ENCODE results near the gene ATG3.

The ATG3 gene

GRCh38 chr3:112602217-112602838, 40.6 kb upstream of the ATG3 start:
- Histone ChIP-seq H3K27ac (ENCODE audit: insufficient read depth in 1 of 2, low read depth in 1 of 2, low read length in 2 of 2, poor library complexity in 1 of 2, severe bottlenecking in 2 of 2) (no peak overlapping the region), H3K36me3 (ENCODE audit: control insufficient read depth in 4 of 4, insufficient read depth in 4 of 4, low read length in 3 of 4) (peaks cover 0 to under 1% (median 0%) of the 10 kb centered on the region in 4 experiments), H3K4me1 (ENCODE audit: control extremely low read depth in 1 of 4, control insufficient read depth in 4 of 4, insufficient read depth in 4 of 4, low read length in 3 of 4) (peaks cover 0 to 12% (median 8%) of the 10 kb centered on the region in 4 experiments), H3K4me3 (ENCODE audit: control insufficient read depth in 1 of 7, extremely low read depth in 1 of 7, insufficient read depth in 4 of 7, low read depth in 2 of 7, low read length in 6 of 7) (no peak overlapping the region), H3K27me3 (replicated peaks in 2 of 5; ENCODE audit: control insufficient read depth in 4 of 5, insufficient read depth in 5 of 5, low read length in 4 of 5) (no peaks in the 10 kb centered on the region), H3K9me3 (ENCODE audit: control extremely low read depth in 1 of 5, control insufficient read depth in 4 of 5, insufficient read depth in 2 of 5, low read depth in 1 of 5, low read length in 4 of 5) (no peaks in the 10 kb centered on the region)
- no peak for DNase-seq
- POLR2A ChIA-PET = no interaction called here
- CTCF ChIA-PET = interaction anchor here (0.8 to 1.2 kb wide), 4 partner anchors 11 to 27 kb away, joined by 3 to 5 read pairs (median 4); no protein-coding TSS in a partner anchor

- Histone ChIP-seq H3K36me3 (ENCODE audit: control insufficient read depth in 4 of 4, insufficient read depth in 4 of 4, low read length in 3 of 4) (peaks cover 0 to 8% (median 1%) of the 10 kb centered on the region in 4 experiments), H3K4me1 (ENCODE audit: control extremely low read depth in 1 of 4, control insufficient read depth in 4 of 4, insufficient read depth in 4 of 4, low read length in 3 of 4) (no peaks in the 10 kb centered on the region), H3K27me3 (replicated peaks in 2 of 5; ENCODE audit: control insufficient read depth in 4 of 5, insufficient read depth in 5 of 5, low read length in 4 of 5) (no peaks in the 10 kb centered on the region), H3K4me3 (ENCODE audit: control insufficient read depth in 1 of 7, extremely low read depth in 1 of 7, insufficient read depth in 4 of 7, low read depth in 2 of 7, low read length in 6 of 7) (no peak overlapping the region), H3K9me3 (ENCODE audit: control extremely low read depth in 1 of 5, control insufficient read depth in 4 of 5, insufficient read depth in 2 of 5, low read depth in 1 of 5, low read length in 4 of 5) (no peaks in the 10 kb centered on the region), H3K27ac (ENCODE audit: insufficient read depth in 1 of 2, low read depth in 1 of 2, low read length in 2 of 2, poor library complexity in 1 of 2, severe bottlenecking in 2 of 2) (no peak overlapping the region)
- no peak for DNase-seq
- POLR2A ChIA-PET = no interaction called here
- CTCF ChIA-PET = interaction anchor here (2.1 kb wide), 1 partner anchor 17 kb away, joined by 6 read pairs; no protein-coding TSS in a partner anchor
Measured at GRCh38 chr3:112598731-112599130, 37.0 kb upstream of the ATG3 start.

- peaks cover 4 to 11% (median 6%) of the 10 kb centered on the region in 4 experiments for H3K36me3 ChIP-seq (ENCODE audit: control insufficient read depth in 4 of 4, insufficient read depth in 4 of 4, low read length in 3 of 4)
Measured at GRCh38 chr3:112597945-112598344, 36.2 kb upstream of the ATG3 start.

GRCh38 chr3:112594856-112595255, 33.1 kb upstream of the ATG3 start:
- ChIA-PET POLR2A (no interaction called here), CTCF (interaction anchor here (1.6 kb wide), 1 partner anchor 12 kb away, joined by 5 read pairs; no protein-coding TSS in a partner anchor)
- Histone ChIP-seq H3K27ac (ENCODE audit: insufficient read depth in 1 of 2, low read depth in 1 of 2, low read length in 2 of 2, poor library complexity in 1 of 2, severe bottlenecking in 2 of 2) (no peak overlapping the region), H3K27me3 (replicated peaks in 2 of 5; ENCODE audit: control insufficient read depth in 4 of 5, insufficient read depth in 5 of 5, low read length in 4 of 5) (no peaks in the 10 kb centered on the region), H3K36me3 (ENCODE audit: control insufficient read depth in 4 of 4, insufficient read depth in 4 of 4, low read length in 3 of 4) (peaks cover 9 to 16% (median 10%) of the 10 kb centered on the region in 4 experiments), H3K4me3 (ENCODE audit: control insufficient read depth in 1 of 7, extremely low read depth in 1 of 7, insufficient read depth in 4 of 7, low read depth in 2 of 7, low read length in 6 of 7) (no peak overlapping the region), H3K4me1 (ENCODE audit: control extremely low read depth in 1 of 4, control insufficient read depth in 4 of 4, insufficient read depth in 4 of 4, low read length in 3 of 4) (peaks cover 0 to 4% (median 0%) of the 10 kb centered on the region in 4 experiments), H3K9me3 (ENCODE audit: control extremely low read depth in 1 of 5, control insufficient read depth in 4 of 5, insufficient read depth in 2 of 5, low read depth in 1 of 5, low read length in 4 of 5) (peaks cover 0 to 6% (median 0%) of the 10 kb centered on the region in 5 experiments)
- WGBS (ENCODE audit: insufficient coverage) = no CpG with 5 or more reads among the region's 2 CpGs
- DNase-seq = no peak

More at GRCh38 chr3:112597945-112598344, 36.2 kb upstream of the ATG3 start:
- H3K4me3 ChIP-seq (ENCODE audit: control insufficient read depth in 1 of 7, extremely low read depth in 1 of 7, insufficient read depth in 4 of 7, low read depth in 2 of 7, low read length in 6 of 7) = no peak overlapping the region
- no peak overlapping the region for H3K27ac ChIP-seq (ENCODE audit: insufficient read depth in 1 of 2, low read depth in 1 of 2, low read length in 2 of 2, poor library complexity in 1 of 2, severe bottlenecking in 2 of 2)
- H3K9me3 ChIP-seq (ENCODE audit: control extremely low read depth in 1 of 5, control insufficient read depth in 4 of 5, insufficient read depth in 2 of 5, low read depth in 1 of 5, low read length in 4 of 5) = peaks cover 0 to 2% (median 0%) of the 10 kb centered on the region in 5 experiments
- CTCF ChIA-PET = interaction anchor here (1.0 to 2.1 kb wide), 2 partner anchors 8 to 16 kb away, joined by 3 to 6 read pairs; no protein-coding TSS in a partner anchor
- DNase-seq = no peak
- POLR2A ChIA-PET = no interaction called here
- no peaks in the 10 kb centered on the region for H3K4me1 ChIP-seq (ENCODE audit: control extremely low read depth in 1 of 4, control insufficient read depth in 4 of 4, insufficient read depth in 4 of 4, low read length in 3 of 4)
- 100% methylated on average over 1 of the region's 2 CpGs for WGBS (ENCODE audit: insufficient coverage)
- no peaks in the 10 kb centered on the region for H3K27me3 ChIP-seq (replicated peaks in 2 of 5; ENCODE audit: control insufficient read depth in 4 of 5, insufficient read depth in 5 of 5, low read length in 4 of 5)

- peaks cover 9 to 16% (median 11%) of the 10 kb centered on the region in 4 experiments for H3K36me3 ChIP-seq (ENCODE audit: control insufficient read depth in 4 of 4, insufficient read depth in 4 of 4, low read length in 3 of 4)
- H3K9me3 ChIP-seq (ENCODE audit: control extremely low read depth in 1 of 5, control insufficient read depth in 4 of 5, insufficient read depth in 2 of 5, low read depth in 1 of 5, low read length in 4 of 5) = peaks cover 0 to 6% (median 0%) of the 10 kb centered on the region in 5 experiments
- H3K4me3 ChIP-seq (ENCODE audit: control insufficient read depth in 1 of 7, extremely low read depth in 1 of 7, insufficient read depth in 4 of 7, low read depth in 2 of 7, low read length in 6 of 7) = no peak overlapping the region
- ChIA-PET POLR2A (no interaction called here), CTCF (interaction anchor here (0.9 to 1.8 kb wide), 2 partner anchors 11 to 13 kb away, joined by 3 to 4 read pairs; no protein-coding TSS in a partner anchor)
- H3K27ac ChIP-seq (ENCODE audit: insufficient read depth in 1 of 2, low read depth in 1 of 2, low read length in 2 of 2, poor library complexity in 1 of 2, severe bottlenecking in 2 of 2) = no peak overlapping the region
- no peaks in the 10 kb centered on the region for H3K27me3 ChIP-seq (replicated peaks in 2 of 5; ENCODE audit: control insufficient read depth in 4 of 5, insufficient read depth in 5 of 5, low read length in 4 of 5)
- DNase-seq = no peak
- peaks cover 0 to 4% (median 0%) of the 10 kb centered on the region in 4 experiments for H3K4me1 ChIP-seq (ENCODE audit: control extremely low read depth in 1 of 4, control insufficient read depth in 4 of 4, insufficient read depth in 4 of 4, low read length in 3 of 4)
Measured at GRCh38 chr3:112593258-112593657, 31.5 kb upstream of the ATG3 start.

GRCh38 chr3:112587336-112587735, 25.6 kb upstream of the ATG3 start:
- H3K4me1 ChIP-seq (ENCODE audit: control extremely low read depth in 1 of 4, control insufficient read depth in 4 of 4, insufficient read depth in 4 of 4, low read length in 3 of 4) = peaks cover 0 to 8% (median under 1%) of the 10 kb centered on the region in 4 experiments
- CTCF ChIA-PET = no interaction called here
- peaks cover 4 to 32% (median 12%) of the 10 kb centered on the region in 4 experiments for H3K36me3 ChIP-seq (ENCODE audit: control insufficient read depth in 4 of 4, insufficient read depth in 4 of 4, low read length in 3 of 4)
- no peaks in the 10 kb centered on the region for H3K27me3 ChIP-seq (replicated peaks in 2 of 5; ENCODE audit: control insufficient read depth in 4 of 5, insufficient read depth in 5 of 5, low read length in 4 of 5)
- no peak for DNase-seq
- no peak overlapping the region for H3K4me3 ChIP-seq (ENCODE audit: control insufficient read depth in 1 of 7, extremely low read depth in 1 of 7, insufficient read depth in 4 of 7, low read depth in 2 of 7, low read length in 6 of 7)
- H3K27ac ChIP-seq (ENCODE audit: insufficient read depth in 1 of 2, low read depth in 1 of 2, low read length in 2 of 2, poor library complexity in 1 of 2, severe bottlenecking in 2 of 2) = no peak overlapping the region
- no peaks in the 10 kb centered on the region for H3K9me3 ChIP-seq (ENCODE audit: control extremely low read depth in 1 of 5, control insufficient read depth in 4 of 5, insufficient read depth in 2 of 5, low read depth in 1 of 5, low read length in 4 of 5)
- POLR2A ChIA-PET = no interaction called here
- WGBS (ENCODE audit: insufficient coverage) = no CpG with 5 or more reads among the region's 1 CpG

- Histone ChIP-seq H3K36me3 (ENCODE audit: control insufficient read depth in 4 of 4, insufficient read depth in 4 of 4, low read length in 3 of 4) (peaks cover 8 to 42% (median 12%) of the 10 kb centered on the region in 4 experiments), H3K4me3 (ENCODE audit: control insufficient read depth in 1 of 7, extremely low read depth in 1 of 7, insufficient read depth in 4 of 7, low read depth in 2 of 7, low read length in 6 of 7) (no peak overlapping the region), H3K27me3 (replicated peaks in 2 of 5; ENCODE audit: control insufficient read depth in 4 of 5, insufficient read depth in 5 of 5, low read length in 4 of 5) (no peaks in the 10 kb centered on the region), H3K4me1 (ENCODE audit: control extremely low read depth in 1 of 4, control insufficient read depth in 4 of 4, insufficient read depth in 4 of 4, low read length in 3 of 4) (peaks cover 0 to 8% (median 0%) of the 10 kb centered on the region in 4 experiments), H3K27ac (ENCODE audit: insufficient read depth in 1 of 2, low read depth in 1 of 2, low read length in 2 of 2, poor library complexity in 1 of 2, severe bottlenecking in 2 of 2) (no peak overlapping the region), H3K9me3 (ENCODE audit: control extremely low read depth in 1 of 5, control insufficient read depth in 4 of 5, insufficient read depth in 2 of 5, low read depth in 1 of 5, low read length in 4 of 5) (no peaks in the 10 kb centered on the region)
- POLR2A ChIA-PET = no interaction called here
- CTCF ChIA-PET = interaction anchor here (0.9 kb wide), 1 partner anchor 148 kb away, joined by 4 read pairs; no protein-coding TSS in a partner anchor
- no peak for DNase-seq
Measured at GRCh38 chr3:112585782-112586181, 24.0 kb upstream of the ATG3 start.
